SK-N-SH treated with all-trans-retinoic acid at 6 μM for 48 hours (cell line): Measurements from ENCODE around the gene FANCM.

ENCODE experiments used
- BACH2 ChIP-seq: fragments of 250-450 bp; sonication (Bioruptor Pico); IDR thresholded peaks from 2 replicates; pipeline ENCODE4 v1.9.0; 2021; ENCODE audit warnings: mild to moderate bottlenecking, borderline replicate concordance
- ESRRG ChIP-seq: fragments of 250-450 bp; sonication (Bioruptor Pico); IDR thresholded peaks from 2 replicates; pipeline ENCODE4 v1.6.1; 2021; ENCODE audit warnings: mild to moderate bottlenecking
- GLIS3 ChIP-seq: fragments of 250-450 bp; sonication (Bioruptor Pico); IDR thresholded peaks from 2 replicates; pipeline ENCODE4 v1.5.0; 2020; ENCODE audit warnings: mild to moderate bottlenecking, moderate library complexity
- RARB ChIP-seq: fragments of 250-450 bp; sonication (Bioruptor Pico); IDR thresholded peaks from 2 replicates; pipeline ENCODE4 v1.8.0; 2021; ENCODE audit warnings: mild to moderate bottlenecking, moderate library complexity
- TCF4 ChIP-seq: fragments of 250-450 bp; sonication (Bioruptor Pico); IDR thresholded peaks from 2 replicates; pipeline ENCODE4 v1.8.0; 2021; ENCODE audit warnings: mild to moderate bottlenecking, moderate library complexity, borderline replicate concordance
- TOX ChIP-seq: fragments of 250-450 bp; sonication (Bioruptor Pico); IDR thresholded peaks from 2 replicates; pipeline ENCODE4 v1.8.0; 2021; ENCODE audit warnings: mild to moderate bottlenecking, moderate library complexity, borderline replicate concordance
- TSHZ2 ChIP-seq: fragments of 250-450 bp; sonication (Bioruptor Pico); IDR thresholded peaks from 2 replicates; pipeline ENCODE4 v1.5.0; 2020; ENCODE audit warnings: mild to moderate bottlenecking, moderate library complexity
- ZFP30 ChIP-seq: fragments of 450-650 bp; formaldehyde crosslinking; IDR thresholded peaks from 2 replicates; pipeline ENCODE4 v1.5.0; 2022; ENCODE audit warnings: mild to moderate bottlenecking, moderate library complexity
- ZNF565 ChIP-seq: fragments of 450-650 bp; formaldehyde crosslinking; conservative IDR thresholded peaks from 2 replicates; pipeline ENCODE4 v1.5.0; 2020; ENCODE audit warnings: low read depth, mild to moderate bottlenecking, moderate library complexity
- ZNF8 ChIP-seq: fragments of 450-650 bp; formaldehyde crosslinking; IDR thresholded peaks from 2 replicates; pipeline ENCODE4 v1.5.0; 2020; ENCODE audit warnings: mild to moderate bottlenecking, moderate library complexity
- TF ChIP-seq, protein P1 (sequence below): fragments of 250-450 bp; sonication (Bioruptor Pico); IDR thresholded peaks from 2 replicates; pipeline ENCODE4 v1.8.0; 2020; ENCODE audit warnings: mild to moderate bottlenecking, moderate library complexity, borderline replicate concordance

DNA sequence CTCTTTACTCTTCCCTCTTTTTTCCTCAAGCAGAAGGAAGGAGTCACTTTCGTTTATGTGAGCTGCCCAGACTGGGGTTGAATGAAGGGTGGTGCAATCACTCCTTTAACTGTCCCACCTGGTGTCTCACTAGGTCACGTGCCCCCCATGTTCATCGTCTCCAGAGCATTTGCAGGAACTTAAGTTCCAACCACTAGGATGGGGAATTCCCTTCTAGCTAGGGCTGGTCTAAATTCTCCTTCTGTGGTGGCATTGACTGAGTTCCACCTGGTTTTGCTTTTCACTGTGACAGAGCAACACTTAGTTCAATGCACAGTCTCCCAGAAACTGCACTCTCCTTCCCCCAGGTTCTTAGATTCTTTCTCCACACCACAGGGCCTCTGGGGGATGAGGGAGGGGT is 9.5 kb downstream of the FANCM start:
- no peak for TF ChIP-seq RARB
- no peak for TF ChIP-seq ZNF565 (CRISPR knock-in tag)
- TF ChIP-seq ESRRG (CRISPR knock-in tag): no peak
- no peak for TF ChIP-seq ZNF8 (CRISPR knock-in tag)
- no peak for TF ChIP-seq BACH2 (CRISPR knock-in tag)
- no peak for TF ChIP-seq TSHZ2
- no peak for TF ChIP-seq TCF4 (CRISPR knock-in tag)
- no peak for TF ChIP-seq TOX (CRISPR knock-in tag)
- no peak for TF ChIP-seq ZFP30 (CRISPR knock-in tag)
- no peak for TF ChIP-seq GLIS3 (CRISPR knock-in tag)
- TF ChIP-seq, protein P1, sequence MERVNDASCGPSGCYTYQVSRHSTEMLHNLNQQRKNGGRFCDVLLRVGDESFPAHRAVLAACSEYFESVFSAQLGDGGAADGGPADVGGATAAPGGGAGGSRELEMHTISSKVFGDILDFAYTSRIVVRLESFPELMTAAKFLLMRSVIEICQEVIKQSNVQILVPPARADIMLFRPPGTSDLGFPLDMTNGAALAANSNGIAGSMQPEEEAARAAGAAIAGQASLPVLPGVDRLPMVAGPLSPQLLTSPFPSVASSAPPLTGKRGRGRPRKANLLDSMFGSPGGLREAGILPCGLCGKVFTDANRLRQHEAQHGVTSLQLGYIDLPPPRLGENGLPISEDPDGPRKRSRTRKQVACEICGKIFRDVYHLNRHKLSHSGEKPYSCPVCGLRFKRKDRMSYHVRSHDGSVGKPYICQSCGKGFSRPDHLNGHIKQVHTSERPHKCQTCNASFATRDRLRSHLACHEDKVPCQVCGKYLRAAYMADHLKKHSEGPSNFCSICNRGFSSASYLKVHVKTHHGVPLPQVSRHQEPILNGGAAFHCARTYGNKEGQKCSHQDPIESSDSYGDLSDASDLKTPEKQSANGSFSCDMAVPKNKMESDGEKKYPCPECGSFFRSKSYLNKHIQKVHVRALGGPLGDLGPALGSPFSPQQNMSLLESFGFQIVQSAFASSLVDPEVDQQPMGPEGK (CRISPR knock-in tag): no peak
